ENCODE results near the gene EVC2.

DNA sequence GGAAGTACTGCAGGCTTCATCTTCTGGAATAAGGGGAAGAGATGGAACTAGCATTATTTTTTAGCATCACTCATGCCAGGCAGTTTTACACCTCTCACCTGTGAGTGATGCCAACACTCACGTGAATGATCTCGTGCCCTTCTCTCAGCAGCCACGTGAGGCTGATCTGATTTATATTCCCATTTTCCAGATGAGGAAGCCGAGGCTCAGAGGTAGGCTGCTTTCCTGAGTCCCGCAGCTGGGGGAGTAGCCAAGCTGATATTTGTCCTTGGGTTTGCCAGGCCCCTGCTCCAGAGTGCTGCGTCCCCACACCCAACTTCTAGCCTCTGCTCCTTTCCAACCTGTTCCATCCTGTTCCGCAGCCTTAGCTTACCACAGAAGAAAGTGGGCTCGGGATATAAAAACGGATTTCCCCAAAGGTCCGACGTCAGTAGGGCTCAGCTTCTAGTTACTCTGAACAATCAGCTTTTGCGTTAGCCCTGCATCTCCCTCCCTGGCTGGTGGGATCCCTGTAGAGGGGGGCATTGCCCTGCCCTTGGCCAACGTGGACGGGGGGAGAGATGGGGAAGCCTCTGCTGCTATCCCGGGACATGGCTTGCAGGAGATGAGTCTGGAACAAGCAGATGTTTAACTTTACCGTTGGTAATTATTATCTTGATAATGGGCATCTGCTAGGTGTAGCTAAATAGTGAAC lies 11.9 kb upstream of the EVC2 start:
- TF ChIP-seq POLR2A (IDR thresholded peaks at IDR 0.05) (no peak), CTCF (IDR thresholded peaks at IDR 0.05) (no peak)

Measured in body of pancreas (tissue), 4 donors.